ENCODE data around the gene CD86. TPM values are rescaled to one million over a fixed set of nuclear protein-coding genes. Genes with fewer than 3 reads are reported as not detected.

CD86 gene
- polyA plus RNA-seq, 1 donor from 2014 or later: not detected

GRCh38 chr3:122021037-122021436, 34.1 kb upstream of the CD86 start:
- TF ChIP-seq, protein P1, sequence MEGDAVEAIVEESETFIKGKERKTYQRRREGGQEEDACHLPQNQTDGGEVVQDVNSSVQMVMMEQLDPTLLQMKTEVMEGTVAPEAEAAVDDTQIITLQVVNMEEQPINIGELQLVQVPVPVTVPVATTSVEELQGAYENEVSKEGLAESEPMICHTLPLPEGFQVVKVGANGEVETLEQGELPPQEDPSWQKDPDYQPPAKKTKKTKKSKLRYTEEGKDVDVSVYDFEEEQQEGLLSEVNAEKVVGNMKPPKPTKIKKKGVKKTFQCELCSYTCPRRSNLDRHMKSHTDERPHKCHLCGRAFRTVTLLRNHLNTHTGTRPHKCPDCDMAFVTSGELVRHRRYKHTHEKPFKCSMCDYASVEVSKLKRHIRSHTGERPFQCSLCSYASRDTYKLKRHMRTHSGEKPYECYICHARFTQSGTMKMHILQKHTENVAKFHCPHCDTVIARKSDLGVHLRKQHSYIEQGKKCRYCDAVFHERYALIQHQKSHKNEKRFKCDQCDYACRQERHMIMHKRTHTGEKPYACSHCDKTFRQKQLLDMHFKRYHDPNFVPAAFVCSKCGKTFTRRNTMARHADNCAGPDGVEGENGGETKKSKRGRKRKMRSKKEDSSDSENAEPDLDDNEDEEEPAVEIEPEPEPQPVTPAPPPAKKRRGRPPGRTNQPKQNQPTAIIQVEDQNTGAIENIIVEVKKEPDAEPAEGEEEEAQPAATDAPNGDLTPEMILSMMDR (IDR thresholded peaks at IDR 0.05; ENCODE audit: poor library complexity, severe bottlenecking): no peak
- TF ChIP-seq SMC3 (conservative IDR thresholded peaks at IDR 0.05; ENCODE audit: poor library complexity) (no peak), POLR2AphosphoS5 (IDR thresholded peaks at IDR 0.05) (no peak), TAF1 (IDR thresholded peaks at IDR 0.05; ENCODE audit: low read depth) (no peak), RAD21 (conservative IDR thresholded peaks at IDR 0.05) (no peak), MXI1 (conservative IDR thresholded peaks at IDR 0.05; ENCODE audit: poor library complexity, severe bottlenecking) (no peak), REST (IDR thresholded peaks at IDR 0.05; ENCODE audit: borderline replicate concordance) (no peak), EP300 (conservative IDR thresholded peaks at IDR 0.05; ENCODE audit: poor library complexity, severe bottlenecking) (no peak), EZH2 (IDR thresholded peaks at IDR 0.05; ENCODE audit: borderline replicate concordance, insufficient read depth, low read length, poor library complexity, severe bottlenecking) (no peak)
- Histone ChIP-seq H2AFZ (ENCODE audit: low read depth, low read length) (no peak overlapping the region), H3K4me2 (ENCODE audit: low read length) (no peak overlapping the region)

GRCh38 chr3:122021811-122022401, 33.3 kb upstream of the CD86 start, which contains the start of gene ILDR1:
ILDR1 (minus strand) TSS chr3:122022247; CDS start chr3:122022077, 170 bp downstream.
- TF ChIP-seq, protein P1 (IDR thresholded peaks at IDR 0.05; ENCODE audit: poor library complexity, severe bottlenecking): no peak
- TF ChIP-seq EP300 (conservative IDR thresholded peaks at IDR 0.05; ENCODE audit: poor library complexity, severe bottlenecking): no peak
- TF ChIP-seq SMC3 (conservative IDR thresholded peaks at IDR 0.05; ENCODE audit: poor library complexity): no peak
- no peak for TF ChIP-seq EZH2 (IDR thresholded peaks at IDR 0.05; ENCODE audit: borderline replicate concordance, insufficient read depth, low read length, poor library complexity, severe bottlenecking)
- TF ChIP-seq TAF1 (IDR thresholded peaks at IDR 0.05; ENCODE audit: low read depth): no peak
- TF ChIP-seq RAD21 (conservative IDR thresholded peaks at IDR 0.05): no peak
- no peak for TF ChIP-seq REST (IDR thresholded peaks at IDR 0.05; ENCODE audit: borderline replicate concordance)
- TF ChIP-seq POLR2AphosphoS5 (IDR thresholded peaks at IDR 0.05): no peak
- TF ChIP-seq MXI1 (conservative IDR thresholded peaks at IDR 0.05; ENCODE audit: poor library complexity, severe bottlenecking): no peak
- Histone ChIP-seq H3K4me3 (ENCODE audit: low read length) (peak within 1 kb of the TSS; percentile 23), H3K36me3 (ENCODE audit: insufficient read depth, low read length) (no peaks in the 10 kb centered on the region), H3K9me3 (ENCODE audit: low read length) (no peaks in the 10 kb centered on the region), H3K9ac (ENCODE audit: low read length) (no peak within 1 kb of the TSS), H4K20me1 (ENCODE audit: insufficient read depth) (no peaks in the 10 kb centered on the region), H3K9me2 (ENCODE audit: insufficient read depth, low read length) (no peaks in the 10 kb centered on the region), H3F3A (ENCODE audit: insufficient read depth, low read length, poor library complexity, severe bottlenecking) (no peaks in the 10 kb centered on the region), H3K4me2 (ENCODE audit: low read length) (no peak within 1 kb of the TSS), H2AFZ (ENCODE audit: low read depth, low read length) (no peak within 1 kb of the TSS), H3K27ac (ENCODE audit: low read length) (no peak within 1 kb of the TSS), H3K79me2 (replicated peaks; ENCODE audit: insufficient read depth, low read length) (no peaks in the 10 kb centered on the region), H3K27me3 (ENCODE audit: insufficient read depth, low read depth, low read length) (no peaks in the 10 kb centered on the region)

More at GRCh38 chr3:122021037-122021436, 34.1 kb upstream of the CD86 start:
- H3K27ac ChIP-seq (ENCODE audit: low read length): no peak overlapping the region
- no peaks in the 10 kb centered on the region for H4K20me1 ChIP-seq (ENCODE audit: insufficient read depth)
- H3K79me2 ChIP-seq (replicated peaks; ENCODE audit: insufficient read depth, low read length): no peaks in the 10 kb centered on the region
- no peaks in the 10 kb centered on the region for H3K9me3 ChIP-seq (ENCODE audit: low read length)
- no peak overlapping the region for H3K4me3 ChIP-seq (ENCODE audit: low read length)
- no peaks in the 10 kb centered on the region for H3K36me3 ChIP-seq (ENCODE audit: insufficient read depth, low read length)
- no peak overlapping the region for H3K9ac ChIP-seq (ENCODE audit: low read length)
- H3K27me3 ChIP-seq (ENCODE audit: insufficient read depth, low read depth, low read length): no peaks in the 10 kb centered on the region
- no peaks in the 10 kb centered on the region for H3K9me2 ChIP-seq (ENCODE audit: insufficient read depth, low read length)
- H3F3A ChIP-seq (ENCODE audit: insufficient read depth, low read length, poor library complexity, severe bottlenecking): no peaks in the 10 kb centered on the region

Measured in neural cell (in vitro differentiated cells).